GM18502 (cell line): ENCODE measurements around the gene AK9.

Source experiments
- ATAC-seq: cut with Tn5 transposase; IDR thresholded peaks from one replicate; pipeline ENCODE4 v1.9.1; 2021; ENCODE audit warnings: mild to moderate bottlenecking; ENCODE audit not compliant: unreplicated experiment, poor library complexity

Gene AK9

DNA sequence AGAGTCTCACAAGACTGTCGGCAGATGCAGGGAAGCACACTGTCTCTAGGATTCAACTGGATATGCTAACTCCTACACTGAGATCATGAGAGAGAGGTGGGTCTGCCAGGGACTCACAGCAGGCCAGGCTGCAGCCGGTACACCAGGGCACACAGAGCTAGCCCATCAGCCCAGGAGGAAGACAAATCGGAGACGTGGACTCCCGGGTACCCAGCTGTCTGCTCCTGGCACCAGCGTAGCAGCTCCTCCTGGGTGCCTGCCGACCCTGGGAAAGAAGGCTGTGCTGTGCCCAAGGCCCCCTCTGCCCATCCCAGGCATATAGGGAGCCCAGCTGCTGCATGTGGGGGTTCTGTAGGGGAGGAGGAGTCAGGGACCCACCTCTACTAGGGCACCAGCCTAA lies 242.4 kb downstream of the AK9 start:
- no peak for ATAC-seq

DNA sequence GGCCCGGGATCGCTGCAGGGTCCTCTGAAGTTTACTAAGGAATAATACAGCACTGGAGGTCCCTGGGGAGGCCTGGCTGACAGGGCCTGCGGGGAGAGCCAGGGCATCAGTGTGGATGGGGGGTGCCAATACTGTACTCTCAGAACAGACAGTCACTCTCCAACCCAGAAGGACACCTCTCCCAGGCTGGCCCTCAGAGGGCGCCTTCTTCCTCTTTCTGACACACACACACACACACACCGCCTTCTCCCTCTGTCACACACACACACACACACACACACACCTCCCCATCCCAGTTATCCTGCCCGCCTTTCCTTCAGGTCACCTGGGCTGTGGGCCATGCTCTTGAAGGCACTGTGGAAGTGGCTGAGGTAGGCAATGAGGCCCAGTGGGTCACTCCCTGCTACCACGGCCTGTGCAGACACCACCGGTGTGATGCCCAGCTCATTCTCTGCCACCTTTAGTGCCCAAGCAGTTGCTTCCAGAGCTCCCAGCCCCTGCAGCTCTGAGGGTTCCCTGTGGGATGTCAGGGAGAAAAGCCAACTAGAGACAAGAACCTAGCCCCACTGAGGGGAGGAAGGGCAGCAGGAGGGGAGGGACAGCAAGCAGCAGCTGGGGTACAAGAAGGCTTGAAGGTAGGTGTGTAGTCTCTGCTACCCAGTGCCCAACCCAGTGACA lies 243.0 kb downstream of the AK9 start:
- ATAC-seq, result no peak

DNA sequence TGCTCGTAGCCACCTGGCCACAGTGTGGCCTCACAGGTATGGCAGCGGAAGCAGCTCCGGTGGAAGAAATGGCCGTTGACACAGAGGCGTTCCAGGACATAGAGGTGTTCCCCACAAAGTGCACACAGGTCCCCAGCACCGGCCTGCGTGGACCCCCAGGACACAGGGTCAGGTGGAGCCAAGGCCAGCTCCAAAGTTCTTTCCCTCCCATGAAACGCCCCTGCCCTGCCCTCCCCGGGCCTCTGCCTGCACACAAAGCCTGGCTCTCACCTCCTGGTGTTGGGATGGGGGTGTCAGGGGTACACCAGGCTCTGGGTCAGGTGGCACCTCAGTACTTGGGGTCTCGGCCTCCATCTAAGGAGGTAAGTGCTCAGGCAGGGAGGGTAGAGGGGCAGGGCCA lies 243.9 kb downstream of the AK9 start:
- ATAC-seq, result no peak

DNA sequence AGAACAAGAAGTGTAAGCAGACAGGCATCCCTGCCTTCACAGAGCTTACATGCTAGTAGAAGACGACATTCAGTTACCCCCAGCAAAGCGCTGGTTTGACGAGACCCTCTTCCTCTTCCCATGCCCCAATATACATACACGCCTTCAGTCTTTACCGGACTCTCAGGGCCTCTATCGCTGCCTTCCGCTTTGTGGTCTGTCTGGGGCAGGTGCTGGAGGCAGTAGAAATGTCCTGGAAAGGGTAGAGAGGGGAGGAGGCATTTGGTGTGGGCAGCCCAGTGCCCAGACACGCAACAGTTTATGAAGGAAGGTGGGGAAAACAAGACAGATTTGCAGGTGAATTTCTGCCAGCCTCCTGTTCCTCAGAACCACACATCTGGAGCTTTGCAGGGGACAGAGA lies 244.5 kb downstream of the AK9 start:
- ATAC-seq, result no peak

DNA sequence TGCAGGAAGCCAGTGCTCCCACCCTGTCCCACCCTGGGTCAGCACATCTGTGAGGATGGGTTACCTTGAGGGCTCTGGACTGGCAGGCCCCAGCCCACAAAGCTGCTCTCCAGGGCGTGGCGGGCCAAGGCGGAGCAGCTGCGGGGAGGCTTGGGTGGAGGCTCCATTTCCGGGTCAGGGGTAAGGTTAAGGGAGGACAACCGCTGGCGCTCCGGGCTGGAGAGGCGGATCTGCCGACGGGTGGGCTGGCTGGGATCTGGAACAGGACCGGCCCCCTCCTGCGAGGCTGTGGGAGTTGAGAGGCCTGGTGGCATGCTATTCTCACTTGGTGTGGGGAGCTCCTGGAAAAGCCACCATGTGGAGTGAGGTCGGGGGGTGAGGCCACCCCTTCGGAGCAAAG lies 244.9 kb downstream of the AK9 start:
- ATAC-seq, result no peak

DNA sequence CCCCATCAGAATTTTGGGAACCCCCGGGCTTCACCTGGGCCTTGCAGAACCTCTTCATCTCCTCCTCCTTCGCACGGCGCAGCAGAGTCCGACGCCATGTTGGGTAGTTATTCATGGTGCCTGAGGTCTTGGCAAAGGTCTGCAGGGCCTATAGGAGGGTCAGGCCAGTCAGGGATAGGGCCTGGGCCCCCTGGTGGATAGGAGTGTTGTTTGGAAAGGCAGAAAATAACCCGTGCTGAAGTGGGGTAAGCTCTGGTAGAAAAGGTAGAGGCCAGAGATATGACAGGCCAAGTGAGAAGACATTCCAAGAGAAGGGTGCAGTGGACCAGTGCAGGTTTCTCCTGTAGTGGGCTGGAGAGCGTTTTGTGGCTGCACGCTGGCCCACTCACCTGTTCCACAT lies 245.6 kb downstream of the AK9 start:
- ATAC-seq, result no peak

DNA sequence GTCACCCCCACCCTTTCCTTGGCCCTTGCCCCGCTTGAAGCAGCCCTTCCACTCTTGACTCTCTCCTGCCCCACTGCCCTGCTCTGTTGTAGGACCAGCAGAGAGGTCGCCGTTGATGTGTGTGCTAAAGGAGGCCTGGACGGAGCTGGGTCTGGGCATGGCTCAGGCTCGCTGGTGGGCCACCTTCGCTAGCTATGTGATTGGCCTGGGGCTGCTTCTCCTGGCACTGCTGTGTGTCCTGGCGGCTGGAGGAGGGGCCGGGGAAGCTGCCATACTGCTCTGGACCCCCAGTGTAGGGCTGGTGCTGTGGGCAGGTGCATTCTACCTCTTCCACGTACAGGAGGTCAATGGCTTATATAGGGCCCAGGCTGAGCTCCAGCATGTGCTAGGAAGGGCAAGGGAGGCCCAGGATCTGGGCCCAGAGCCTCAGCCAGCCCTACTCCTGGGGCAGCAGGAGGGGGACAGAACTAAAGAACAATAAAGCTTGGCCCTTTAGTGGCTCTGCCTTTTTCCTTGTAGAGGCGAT lies 247.5 kb downstream of the AK9 start:
- ATAC-seq, result no peak
